ENCODE results near the gene GJB2. TPM values are rescaled to one million over a fixed set of nuclear protein-coding genes. Genes with fewer than 3 reads are reported as not detected.

GJB2 gene
- total and polyA plus RNA-seq, 9 donors = 0.13 to 2.5 (median 0.52) TPM; not detected in 3

GRCh38 chr13:20188667-20189553, 3.8 kb downstream of the GJB2 start:
- Histone ChIP-seq H3K9me3 (no peaks in the 10 kb centered on the region), H3K27me3 (no peaks in the 10 kb centered on the region), H3K36me3 (no peaks in the 10 kb centered on the region), H3K4me1 (ENCODE audit: insufficient read depth) (peaks cover 4% of the 10 kb centered on the region), H3K4me3 (no peak overlapping the region), H3K27ac (no peak overlapping the region)
- DNase-seq = no peak
- 85 to 89% (median 87%) methylated on average over 28 of the region's 28 CpGs for WGBS, 3 donors
- TF ChIP-seq CTCF (IDR thresholded peaks at IDR 0.05) (no peak), POLR2A (IDR thresholded peaks at IDR 0.05) (no peak), EP300 (IDR thresholded peaks at IDR 0.05) (no peak)
- intact Hi-C loops (cut with DNase I) = loop anchor here in 1 of 4 donors (10.0 kb wide), 1 partner anchor 736 kb away; no protein-coding TSS in a partner anchor

GRCh38 chr13:20186771-20187170, 6.0 kb downstream of the GJB2 start:
- Histone ChIP-seq H3K9me3 (no peaks in the 10 kb centered on the region), H3K4me3 (no peak overlapping the region), H3K4me1 (ENCODE audit: insufficient read depth) (no peaks in the 10 kb centered on the region), H3K27ac (no peak overlapping the region), H3K36me3 (no peaks in the 10 kb centered on the region), H3K27me3 (no peaks in the 10 kb centered on the region)
- intact Hi-C loops (cut with DNase I) = loop anchor here in 1 of 4 donors (10.0 kb wide), 1 partner anchor 738 kb away; no protein-coding TSS in a partner anchor
- no peak for DNase-seq
- WGBS, 3 donors = 60 to 64% (median 64%) methylated on average over 6 of the region's 6 CpGs
- TF ChIP-seq POLR2A (IDR thresholded peaks at IDR 0.05) (no peak), EP300 (IDR thresholded peaks at IDR 0.05) (no peak), CTCF (IDR thresholded peaks at IDR 0.05) (no peak)

- Histone ChIP-seq H3K4me1 (ENCODE audit: insufficient read depth) (no peaks in the 10 kb centered on the region), H3K4me3 (no peak overlapping the region), H3K9me3 (no peaks in the 10 kb centered on the region), H3K27ac (no peak overlapping the region), H3K36me3 (no peaks in the 10 kb centered on the region), H3K27me3 (no peaks in the 10 kb centered on the region)
- no peak for TF ChIP-seq EP300 (IDR thresholded peaks at IDR 0.05)
- TF ChIP-seq CTCF (IDR thresholded peaks at IDR 0.05) = no peak
- TF ChIP-seq POLR2A (IDR thresholded peaks at IDR 0.05) = no peak
- DNase-seq = no peak
- 58 to 67% (median 64%) methylated on average over 12 of the region's 12 CpGs for WGBS, 3 donors
- intact Hi-C loops (cut with DNase I) = loop anchor here in 1 of 4 donors (10.0 kb wide), 1 partner anchor 739 kb away; no protein-coding TSS in a partner anchor
These were observed 7.2 kb downstream of the GJB2 start for GRCh38 chr13:20185366-20186056.

GRCh38 chr13:20182231-20182846, 10.4 kb downstream of the GJB2 start:
- H3K4me1 ChIP-seq (ENCODE audit: insufficient read depth) = no peaks in the 10 kb centered on the region
- H3K27ac ChIP-seq = no peak overlapping the region
- H3K9me3 ChIP-seq = no peaks in the 10 kb centered on the region
- TF ChIP-seq CTCF (IDR thresholded peaks at IDR 0.05) = peak in 2 of 3 donors; percentile 14 to 33
- no peak for TF ChIP-seq EP300 (IDR thresholded peaks at IDR 0.05)
- no peaks in the 10 kb centered on the region for H3K36me3 ChIP-seq
- no peak overlapping the region for H3K4me3 ChIP-seq
- intact Hi-C loops (cut with DNase I) = loop anchor here in 1 of 4 donors (10.0 kb wide), 1 partner anchor 742 kb away; no protein-coding TSS in a partner anchor
- DNase-seq = no peak
- 19 to 23% (median 21%) methylated on average over 5 of the region's 5 CpGs for WGBS, 3 donors
- no peaks in the 10 kb centered on the region for H3K27me3 ChIP-seq

All from ovary (tissue), 9 donors.